Ammon's horn (tissue), 1 donor: ENCODE measurements around the gene MED13L.
"Not testable (repeated sequence)": the region's sequence is repeated elsewhere in the genome, so short reads cannot be mapped to it uniquely, and the experiment has no call there.

Experiments
- DNase-seq: peaks from one replicate; pipeline ENCODE4 v3.0.0-alpha.2; 2016; ENCODE audit warnings: low spot score

MED13L gene

GRCh38 chr12:116153113-116153512 lies 124.4 kb downstream of the MED13L start:
- DNase-seq = no peak

- no peak for DNase-seq
These were observed 125.2 kb downstream of the MED13L start for GRCh38 chr12:116152268-116152667.

- no peak for DNase-seq
These were observed 127.0 kb downstream of the MED13L start for GRCh38 chr12:116150452-116150851.

- no peak for DNase-seq
These were observed 127.5 kb downstream of the MED13L start for GRCh38 chr12:116150001-116150400.

- DNase-seq = no peak
These were observed 128.6 kb downstream of the MED13L start for GRCh38 chr12:116148844-116149243.

GRCh38 chr12:116146386-116146785 lies 131.1 kb downstream of the MED13L start:
- no peak for DNase-seq

GRCh38 chr12:116145451-116145850 lies 132.0 kb downstream of the MED13L start:
- DNase-seq = no peak

- no peak for DNase-seq
These were observed 133.1 kb downstream of the MED13L start for GRCh38 chr12:116144384-116144783.

- DNase-seq = no peak
These were observed 133.6 kb downstream of the MED13L start for GRCh38 chr12:116143909-116144308.

- DNase-seq = no peak
These were observed 134.3 kb downstream of the MED13L start for GRCh38 chr12:116142936-116143898.

GRCh38 chr12:116141833-116142162 lies 135.7 kb downstream of the MED13L start:
- no peak for DNase-seq

GRCh38 chr12:116141110-116141832 lies 136.2 kb downstream of the MED13L start:
- no peak for DNase-seq

GRCh38 chr12:116140529-116140928 lies 137.0 kb downstream of the MED13L start:
- DNase-seq = no peak

GRCh38 chr12:116138781-116139180 lies 138.7 kb downstream of the MED13L start:
- DNase-seq = no peak

GRCh38 chr12:116138364-116138763 lies 139.1 kb downstream of the MED13L start:
- DNase-seq = no peak

- no peak for DNase-seq
These were observed 140.2 kb downstream of the MED13L start for GRCh38 chr12:116137318-116137717.

- no peak for DNase-seq
These were observed 141.2 kb downstream of the MED13L start for GRCh38 chr12:116136340-116136739.

- DNase-seq = no peak
These were observed 142.1 kb downstream of the MED13L start for GRCh38 chr12:116135209-116135930.

- DNase-seq = no peak
These were observed 143.8 kb downstream of the MED13L start for GRCh38 chr12:116133636-116134214.

- no peak for DNase-seq
These were observed 144.3 kb downstream of the MED13L start for GRCh38 chr12:116133149-116133548.

GRCh38 chr12:116131987-116132386 lies 145.5 kb downstream of the MED13L start:
- not testable (repeated sequence) for DNase-seq

- DNase-seq = no peak
These were observed 146.3 kb downstream of the MED13L start for GRCh38 chr12:116131176-116131575.
